CD4-positive, CD25-positive, alpha-beta regulatory T cell (primary cell): ENCODE data around the gene TRIM8. TPM values are rescaled to one million over a fixed set of nuclear protein-coding genes. Genes with fewer than 3 reads are reported as not detected.
"Not testable (repeated sequence)": the region's sequence is repeated elsewhere in the genome, so short reads cannot be mapped to it uniquely, and the experiment has no call there.

Experiments used
- ATAC-seq, 2 donors: fragments of 150-1000 bp; cut with Tn5 transposase; one replicate each; pipeline ENCODE4 v1.10.0; 2021; ENCODE audit warnings: low read depth in 2 of 2, moderate number of reproducible peaks in 2 of 2, moderate library complexity in 1 of 2
- DNase-seq, 3 donors: peaks; one replicate each; pipeline versions ENCODE4 v3.0.0 to v3.0.0-alpha.2; 2012 to 2022; ENCODE audit warnings: mixed read lengths in 1 of 3
- H3K27ac ChIP-seq: one replicate; pipeline ENCODE4 v1.7.0; 2013; ENCODE audit warnings: mild to moderate bottlenecking, low read length; ENCODE audit not compliant: insufficient read depth, poor library complexity, severe bottlenecking
- H3K27me3 ChIP-seq: one replicate; pipeline ENCODE4 v1.7.0; 2013; ENCODE audit warnings: low read length; ENCODE audit not compliant: control insufficient read depth, insufficient read depth
- H3K36me3 ChIP-seq: one replicate; pipeline ENCODE4 v1.7.0; 2013; ENCODE audit warnings: mild to moderate bottlenecking, low read length, moderate library complexity; ENCODE audit not compliant: control insufficient read depth, insufficient read depth
- H3K4me1 ChIP-seq: 2 replicates; pipeline ENCODE4 v1.7.0; 2013; ENCODE audit warnings: mild to moderate bottlenecking, low read length; ENCODE audit not compliant: insufficient read depth, control insufficient read depth, poor library complexity, severe bottlenecking
- H3K4me3 ChIP-seq: one replicate; pipeline ENCODE4 v1.7.0; 2013; ENCODE audit warnings: low read depth, mild to moderate bottlenecking, low read length, moderate library complexity
- H3K9me3 ChIP-seq, 2 experiments: 1 replicate in 1 of 2; 2 replicates in 1 of 2; pipeline ENCODE4 v1.7.0; 2013; ENCODE audit warnings: low read length in 2 of 2, mild to moderate bottlenecking in 1 of 2, moderate library complexity in 1 of 2; ENCODE audit not compliant: control insufficient read depth in 2 of 2
- H3K27ac Mint-ChIP-seq, 3 donors: one replicate each; pipeline ENCODE4 v1.8.0; 2020 to 2022; ENCODE audit warnings: mild to moderate bottlenecking in 3 of 3, mixed read lengths in 3 of 3, moderate library complexity in 2 of 3
- H3K27me3 Mint-ChIP-seq: one replicate; pipeline ENCODE4 v1.8.0; 2022; ENCODE audit warnings: mild to moderate bottlenecking, mixed read lengths
- H3K36me3 Mint-ChIP-seq: one replicate; pipeline ENCODE4 v1.8.0; 2020; ENCODE audit warnings: mixed read lengths
- H3K4me1 Mint-ChIP-seq, 4 donors: one replicate each; pipeline ENCODE4 v1.8.0; 2020 to 2022; ENCODE audit warnings: mixed read lengths in 4 of 4, mild to moderate bottlenecking in 1 of 4
- H3K4me3 Mint-ChIP-seq, 4 donors: one replicate each; pipeline ENCODE4 v1.8.0; 2020 to 2022; ENCODE audit warnings: mild to moderate bottlenecking in 4 of 4, mixed read lengths in 4 of 4, moderate library complexity in 3 of 4
- H3K9me3 Mint-ChIP-seq, 7 donors: one replicate each; pipeline ENCODE4 v1.8.0; 2020 to 2022; ENCODE audit warnings: mixed read lengths in 7 of 7, mild to moderate bottlenecking in 3 of 7, moderate library complexity in 2 of 7
- polyA plus RNA-seq, 4 donors: library from polyadenylated mRNA; unstranded; fragments of 300-500 nt; fragmentation: Illumina TruSeq; gene quantifications; one replicate each; pipeline ENCODE4 v1.2.3, GENCODE V29; 2021
- total RNA-seq: library from RNA; stranded (reverse); gene quantifications from one replicate; pipeline ENCODE4 v1.2.3, GENCODE V29; 2022

Gene TRIM8
- total and polyA plus RNA-seq, 5 donors from 2014 or later: 30.2 to 73.4 (median 36.8) TPM

GRCh38 chr10:102695401-102695800, 51.1 kb downstream of the TRIM8 start:
- H3K36me3 ChIP-seq: peaks cover 17% of the 10 kb centered on the region
- H3K9me3 ChIP-seq, H3K4me1 Mint-ChIP-seq, H3K27ac ChIP-seq, H3K4me3 ChIP-seq, H3K27me3 Mint-ChIP-seq, H3K27me3 ChIP-seq, H3K4me3 Mint-ChIP-seq, DNase-seq, ATAC-seq, H3K27ac Mint-ChIP-seq, H3K4me1 ChIP-seq, H3K9me3 Mint-ChIP-seq: not testable (repeated sequence)
- H3K36me3 Mint-ChIP-seq: peaks cover 33% of the 10 kb centered on the region

- H3K36me3 Mint-ChIP-seq: peaks cover 33% of the 10 kb centered on the region
- Histone ChIP-seq H3K4me1 (no peaks in the 10 kb centered on the region), H3K27me3 (no peaks in the 10 kb centered on the region), H3K9me3 (no peaks in the 10 kb centered on the region), H3K4me3 (no peak overlapping the region), H3K27ac (no peak overlapping the region), H3K36me3 (peaks cover 17% of the 10 kb centered on the region)
- no peak for DNase-seq
- no peaks in the 10 kb centered on the region for H3K9me3 Mint-ChIP-seq
- H3K4me1 Mint-ChIP-seq: peaks cover 0 to 2% (median 0%) of the 10 kb centered on the region in 4 donors
- H3K4me3 Mint-ChIP-seq: no peak overlapping the region
- ATAC-seq: no peak
- H3K27ac Mint-ChIP-seq: no peak overlapping the region
- no peaks in the 10 kb centered on the region for H3K27me3 Mint-ChIP-seq
Observed at GRCh38 chr10:102696736-102697135, 52.5 kb downstream of the TRIM8 start.

GRCh38 chr10:102698894-102699293, 54.6 kb downstream of the TRIM8 start:
- no peak overlapping the region for H3K27ac Mint-ChIP-seq
- no peaks in the 10 kb centered on the region for H3K27me3 ChIP-seq
- H3K4me1 ChIP-seq: no peaks in the 10 kb centered on the region
- H3K27me3 Mint-ChIP-seq: no peaks in the 10 kb centered on the region
- ATAC-seq (no peak), DNase-seq (no peak)
- no peaks in the 10 kb centered on the region for H3K9me3 ChIP-seq
- H3K27ac ChIP-seq: no peak overlapping the region
- no peak overlapping the region for H3K4me3 Mint-ChIP-seq
- no peaks in the 10 kb centered on the region for H3K9me3 Mint-ChIP-seq
- peaks cover 17% of the 10 kb centered on the region for H3K36me3 ChIP-seq
- H3K4me1 Mint-ChIP-seq: peaks cover 0 to 2% (median 0%) of the 10 kb centered on the region in 4 donors
- H3K36me3 Mint-ChIP-seq: peaks cover 33% of the 10 kb centered on the region
- no peak overlapping the region for H3K4me3 ChIP-seq

GRCh38 chr10:102701272-102701671, 57.0 kb downstream of the TRIM8 start:
- ATAC-seq (no peak), DNase-seq (no peak)
- Histone ChIP-seq H3K9me3 (no peaks in the 10 kb centered on the region), H3K4me1 (no peaks in the 10 kb centered on the region), H3K27me3 (no peaks in the 10 kb centered on the region), H3K27ac (no peak overlapping the region), H3K36me3 (peaks cover 17% of the 10 kb centered on the region), H3K4me3 (no peak overlapping the region)
- H3K27me3 Mint-ChIP-seq: no peaks in the 10 kb centered on the region
- peaks cover 0 to 4% (median 1%) of the 10 kb centered on the region in 4 donors for H3K4me1 Mint-ChIP-seq
- H3K27ac Mint-ChIP-seq: no peak overlapping the region
- H3K9me3 Mint-ChIP-seq: no peaks in the 10 kb centered on the region
- H3K4me3 Mint-ChIP-seq: no peak overlapping the region
- H3K36me3 Mint-ChIP-seq: peaks cover 33% of the 10 kb centered on the region

- H3K27me3 Mint-ChIP-seq: no peaks in the 10 kb centered on the region
- Histone ChIP-seq H3K36me3 (peaks cover 15% of the 10 kb centered on the region), H3K4me1 (no peaks in the 10 kb centered on the region), H3K27ac (no peak overlapping the region), H3K4me3 (no peak overlapping the region), H3K27me3 (no peaks in the 10 kb centered on the region), H3K9me3 (no peaks in the 10 kb centered on the region)
- ATAC-seq: no peak
- H3K9me3 Mint-ChIP-seq: no peaks in the 10 kb centered on the region
- H3K4me1 Mint-ChIP-seq: peaks cover 0 to 4% (median 1%) of the 10 kb centered on the region in 4 donors
- DNase-seq: no peak
- H3K4me3 Mint-ChIP-seq: no peak overlapping the region
- peaks cover 29% of the 10 kb centered on the region for H3K36me3 Mint-ChIP-seq
- H3K27ac Mint-ChIP-seq: no peak overlapping the region
Observed at GRCh38 chr10:102701796-102702195, 57.5 kb downstream of the TRIM8 start.

- no peak overlapping the region for H3K27ac Mint-ChIP-seq
- Histone ChIP-seq H3K4me3 (no peak overlapping the region), H3K27ac (no peak overlapping the region), H3K4me1 (no peaks in the 10 kb centered on the region), H3K9me3 (no peaks in the 10 kb centered on the region), H3K36me3 (peaks cover 13% of the 10 kb centered on the region), H3K27me3 (no peaks in the 10 kb centered on the region)
- H3K9me3 Mint-ChIP-seq: no peaks in the 10 kb centered on the region
- peaks cover 0 to 9% (median 3%) of the 10 kb centered on the region in 4 donors for H3K4me1 Mint-ChIP-seq
- peaks cover 25% of the 10 kb centered on the region for H3K36me3 Mint-ChIP-seq
- DNase-seq (no peak), ATAC-seq (no peak)
- no peak overlapping the region for H3K4me3 Mint-ChIP-seq
- H3K27me3 Mint-ChIP-seq: no peaks in the 10 kb centered on the region
Observed at GRCh38 chr10:102702742-102703141, 58.5 kb downstream of the TRIM8 start.

- no peak for ATAC-seq
- H3K9me3 Mint-ChIP-seq: no peaks in the 10 kb centered on the region
- no peak overlapping the region for H3K27ac Mint-ChIP-seq
Observed at GRCh38 chr10:102704915-102705314, 60.6 kb downstream of the TRIM8 start.

GRCh38 chr10:102705531-102705930, 61.3 kb downstream of the TRIM8 start:
- Histone ChIP-seq H3K36me3 (no peaks in the 10 kb centered on the region), H3K27me3 (no peaks in the 10 kb centered on the region), H3K27ac (no peak overlapping the region), H3K4me3 (no peak overlapping the region), H3K9me3 (no peaks in the 10 kb centered on the region), H3K4me1 (no peaks in the 10 kb centered on the region)
- DNase-seq (no peak), ATAC-seq (no peak)
- H3K36me3 Mint-ChIP-seq: peaks cover 6% of the 10 kb centered on the region
- H3K4me3 Mint-ChIP-seq: no peak overlapping the region
- peaks cover 2 to 11% (median 5%) of the 10 kb centered on the region in 4 donors for H3K4me1 Mint-ChIP-seq
- no peak overlapping the region for H3K27ac Mint-ChIP-seq
- no peaks in the 10 kb centered on the region for H3K27me3 Mint-ChIP-seq
- no peaks in the 10 kb centered on the region for H3K9me3 Mint-ChIP-seq

More at GRCh38 chr10:102704915-102705314, 60.6 kb downstream of the TRIM8 start:
- H3K27ac ChIP-seq: no peak overlapping the region
- H3K9me3 ChIP-seq: no peaks in the 10 kb centered on the region
- H3K27me3 ChIP-seq: no peaks in the 10 kb centered on the region
- DNase-seq: no peak
- H3K4me3 ChIP-seq: no peak overlapping the region
- no peaks in the 10 kb centered on the region for H3K36me3 ChIP-seq
- no peaks in the 10 kb centered on the region for H3K4me1 ChIP-seq
- H3K4me3 Mint-ChIP-seq: no peak overlapping the region
- H3K4me1 Mint-ChIP-seq: peaks cover under 1 to 6% (median 3%) of the 10 kb centered on the region in 4 donors
- peaks cover 7% of the 10 kb centered on the region for H3K36me3 Mint-ChIP-seq
- H3K27me3 Mint-ChIP-seq: no peaks in the 10 kb centered on the region
